RWPE1 (cell line): ENCODE data around the gene FILIP1L.

Source experiments
- CTCF ChIA-PET: fragments of 350-600 bp; sonication (Branson Sonifier 250); formaldehyde crosslinking; extraction: SDS; loops from one replicate; lab custom pipeline; 2021; lab: Yijun Ruan, JAX
- POLR2A ChIA-PET: fragments of 400-600 bp; formaldehyde crosslinking; extraction: SDS; loops from one replicate; lab custom pipeline; 2020; ENCODE audit warnings: antibody characterized with exemption; ENCODE audit not compliant: low non-redundant PET; lab: Yijun Ruan, JAX
- DNase-seq: peaks from one replicate; pipeline ENCODE4 v3.0.0; 2012; ENCODE audit warnings: low spot score
- H3K27ac ChIP-seq: fragments of 450-650 bp; 2 replicates; pipeline ENCODE4 v1.5.1; 2017
- TF ChIP-seq, protein P1 (sequence below): fragments of 450-650 bp; conservative IDR thresholded peaks from 2 replicates; pipeline ENCODE4 v1.5.1; 2017; ENCODE audit warnings: low read depth, mild to moderate bottlenecking

The FILIP1L gene

DNA sequence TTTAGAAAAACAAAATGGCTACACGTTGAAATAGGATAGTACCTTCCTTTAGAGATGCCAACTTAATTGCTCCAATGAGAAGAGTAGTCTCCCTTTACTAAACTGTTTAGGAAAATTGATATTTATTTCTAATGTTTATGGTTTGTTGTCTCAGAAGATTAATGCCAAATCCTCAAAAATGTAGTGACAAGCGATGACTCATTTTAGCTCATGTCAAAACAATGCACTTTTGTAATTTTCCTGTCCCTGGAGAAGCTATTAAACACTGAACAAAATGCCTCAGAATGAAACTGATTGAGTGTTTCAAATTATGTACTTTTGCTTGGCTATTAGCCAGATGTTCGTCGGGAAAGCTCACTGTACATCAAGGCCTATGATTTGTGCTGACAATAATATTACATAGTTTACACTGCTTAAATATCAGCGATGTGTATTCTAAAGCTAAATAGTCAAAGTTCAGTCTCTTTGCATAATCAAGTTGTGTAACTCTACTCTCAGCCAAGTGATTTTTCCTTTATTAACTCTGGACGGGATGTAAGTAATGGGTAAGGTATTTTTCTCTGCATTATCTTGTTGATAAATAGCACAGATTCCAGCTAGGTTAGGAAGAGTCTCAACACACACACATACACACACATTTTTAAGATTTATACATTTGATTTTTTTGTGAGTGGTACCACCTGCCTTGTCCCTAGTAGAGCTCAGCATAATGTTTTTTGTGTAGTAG is 212.9 kb downstream of the FILIP1L start:
- POLR2A ChIA-PET, result interaction anchor here (0.7 kb wide), 1 partner anchor 22 kb away, joined by 3 read pairs; no protein-coding TSS in a partner anchor
- H3K27ac ChIP-seq, result no peak overlapping the region
- CTCF ChIA-PET, result no interaction called here
- DNase-seq, result peak; percentile 63
- TF ChIP-seq, protein P1, sequence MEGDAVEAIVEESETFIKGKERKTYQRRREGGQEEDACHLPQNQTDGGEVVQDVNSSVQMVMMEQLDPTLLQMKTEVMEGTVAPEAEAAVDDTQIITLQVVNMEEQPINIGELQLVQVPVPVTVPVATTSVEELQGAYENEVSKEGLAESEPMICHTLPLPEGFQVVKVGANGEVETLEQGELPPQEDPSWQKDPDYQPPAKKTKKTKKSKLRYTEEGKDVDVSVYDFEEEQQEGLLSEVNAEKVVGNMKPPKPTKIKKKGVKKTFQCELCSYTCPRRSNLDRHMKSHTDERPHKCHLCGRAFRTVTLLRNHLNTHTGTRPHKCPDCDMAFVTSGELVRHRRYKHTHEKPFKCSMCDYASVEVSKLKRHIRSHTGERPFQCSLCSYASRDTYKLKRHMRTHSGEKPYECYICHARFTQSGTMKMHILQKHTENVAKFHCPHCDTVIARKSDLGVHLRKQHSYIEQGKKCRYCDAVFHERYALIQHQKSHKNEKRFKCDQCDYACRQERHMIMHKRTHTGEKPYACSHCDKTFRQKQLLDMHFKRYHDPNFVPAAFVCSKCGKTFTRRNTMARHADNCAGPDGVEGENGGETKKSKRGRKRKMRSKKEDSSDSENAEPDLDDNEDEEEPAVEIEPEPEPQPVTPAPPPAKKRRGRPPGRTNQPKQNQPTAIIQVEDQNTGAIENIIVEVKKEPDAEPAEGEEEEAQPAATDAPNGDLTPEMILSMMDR, result no peak

DNA sequence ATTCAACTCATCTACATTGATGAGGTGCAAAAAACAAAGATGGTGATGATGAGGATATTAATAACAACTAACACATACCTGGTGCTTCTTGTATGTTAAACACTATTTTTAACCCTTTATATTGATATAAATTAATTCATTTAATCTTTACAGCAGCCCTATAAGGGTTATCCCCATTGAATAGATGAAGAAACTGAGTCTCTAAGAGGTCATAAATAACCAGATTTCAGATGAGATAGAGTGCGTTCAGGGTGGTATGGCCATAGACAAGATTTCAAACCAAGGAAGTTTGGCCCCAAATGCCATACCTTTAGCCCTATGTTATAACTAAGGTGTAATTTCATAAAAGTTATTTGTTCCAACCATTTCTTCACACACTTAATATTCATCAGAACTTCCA is 214.1 kb downstream of the FILIP1L start:
- POLR2A ChIA-PET, result no interaction called here
- no peak for DNase-seq
- CTCF ChIA-PET, result interaction anchor here (0.6 kb wide), 1 partner anchor 1808 kb away, joined by 3 read pairs; no protein-coding TSS in a partner anchor
- TF ChIP-seq, protein P1, result no peak
- no peak overlapping the region for H3K27ac ChIP-seq

DNA sequence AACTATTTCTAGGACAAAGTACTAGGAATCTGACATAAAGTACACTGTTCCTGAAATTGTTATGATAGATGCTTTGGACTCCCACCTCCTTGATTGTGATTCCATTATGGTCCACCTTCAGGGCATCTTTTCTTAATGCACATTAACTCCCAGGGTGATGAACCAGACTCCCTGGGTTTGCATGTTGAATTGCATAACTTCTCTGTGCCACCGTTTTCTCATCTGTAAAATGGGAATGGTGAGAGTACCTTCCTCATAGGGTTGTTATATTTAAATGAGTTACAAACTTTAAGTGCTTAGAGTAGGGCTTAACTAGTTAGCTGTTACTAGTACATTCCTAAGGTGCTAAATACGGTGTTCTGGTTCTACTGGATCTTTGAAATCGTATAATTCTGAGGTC is 214.7 kb downstream of the FILIP1L start:
- ChIA-PET POLR2A (no interaction called here), CTCF (interaction anchor here (0.6 kb wide), 1 partner anchor 1809 kb away, joined by 3 read pairs; no protein-coding TSS in a partner anchor)
- TF ChIP-seq, protein P1, result no peak
- DNase-seq, result no peak
- no peak overlapping the region for H3K27ac ChIP-seq

DNA sequence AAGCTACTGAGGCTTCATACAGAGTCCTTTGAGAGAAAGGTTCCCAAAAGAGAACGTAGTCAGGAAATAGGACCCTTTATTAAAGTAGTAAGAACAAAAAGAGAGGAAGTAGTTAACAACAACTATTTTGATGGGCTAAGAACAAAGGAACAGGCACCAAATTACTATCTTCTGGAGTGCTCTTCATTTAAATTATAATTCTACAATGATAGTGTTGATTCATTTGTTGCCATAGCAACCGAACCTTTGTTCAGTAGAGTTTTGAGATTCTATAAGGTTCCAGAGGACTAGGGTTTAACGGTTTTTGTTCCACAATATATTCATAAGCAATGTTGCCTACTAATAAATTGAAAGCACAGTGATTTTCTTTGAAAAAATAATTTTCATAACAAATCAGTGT is 217.8 kb downstream of the FILIP1L start:
- DNase-seq, result no peak
- no peak overlapping the region for H3K27ac ChIP-seq
- ChIA-PET CTCF (no interaction called here), POLR2A (no interaction called here)
- TF ChIP-seq, protein P1, result no peak

DNA sequence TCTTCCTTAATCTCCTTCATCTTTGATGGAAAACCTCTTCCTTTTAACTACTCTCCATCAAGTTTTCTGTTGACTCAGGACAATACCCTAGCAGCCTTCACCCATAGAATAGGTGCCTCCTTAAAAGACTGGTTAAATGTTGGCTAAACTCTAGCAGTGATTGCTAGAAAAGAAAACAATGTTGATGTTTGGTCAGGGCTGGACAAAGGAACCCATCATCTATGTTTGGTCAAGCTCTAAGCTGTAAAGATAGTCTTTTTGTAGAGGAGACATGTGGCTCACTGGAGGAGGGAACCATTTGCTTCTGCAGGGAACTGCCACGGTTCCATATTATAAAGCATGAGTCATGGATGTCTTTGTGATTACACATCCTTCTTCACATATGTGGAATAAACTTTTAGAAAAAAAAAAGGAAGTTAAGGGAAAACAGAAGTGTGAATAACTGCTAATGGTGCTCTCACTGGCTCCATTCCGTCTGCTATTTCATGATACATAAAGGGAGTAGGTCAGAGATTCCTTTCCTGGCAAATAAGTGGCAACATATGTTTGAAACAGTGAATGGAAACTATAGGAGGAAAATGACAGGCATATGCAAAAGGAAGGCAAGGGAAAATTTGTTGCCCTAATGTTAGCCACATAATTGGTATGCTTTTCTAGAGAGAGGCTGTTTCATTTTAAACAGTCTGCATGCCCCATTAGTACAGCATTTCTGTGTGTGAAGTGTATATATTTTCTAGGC is 218.4 kb downstream of the FILIP1L start:
- TF ChIP-seq, protein P1, result no peak
- no peak overlapping the region for H3K27ac ChIP-seq
- ChIA-PET POLR2A (no interaction called here), CTCF (interaction anchor here (0.6 kb wide), 2 partner anchors 173 to 307 kb away, joined by 3 to 7 read pairs; no protein-coding TSS in a partner anchor)
- peak; percentile 73 for DNase-seq

DNA sequence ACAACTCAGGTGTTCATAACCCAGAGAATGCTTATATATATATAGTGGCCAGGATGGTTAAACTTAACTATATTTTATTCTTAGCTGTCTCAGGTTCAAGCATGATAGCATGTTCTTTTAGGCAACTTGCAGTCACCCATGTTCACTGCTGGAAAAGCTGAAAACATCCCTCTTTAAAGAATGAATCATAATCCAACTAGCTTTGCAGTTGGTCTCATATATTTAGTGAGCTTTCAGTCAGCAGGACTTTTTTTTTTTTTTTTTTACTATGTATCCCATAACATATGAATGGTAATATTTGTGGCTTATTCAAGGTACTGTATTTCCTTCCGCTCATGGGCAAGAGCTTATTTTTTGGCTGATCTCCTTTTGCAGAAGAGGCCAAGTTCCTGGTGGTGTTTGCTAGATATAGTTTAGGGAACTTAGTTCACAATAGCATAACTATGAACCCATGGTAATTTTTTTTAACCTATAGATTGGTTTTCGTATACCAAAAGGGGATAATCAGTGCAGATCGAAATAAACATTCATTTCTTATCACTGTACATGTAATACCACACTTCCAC is 219.1 kb downstream of the FILIP1L start:
- POLR2A ChIA-PET, result no interaction called here
- TF ChIP-seq, protein P1, result no peak
- DNase-seq, result no peak
- no peak overlapping the region for H3K27ac ChIP-seq
- CTCF ChIA-PET, result interaction anchor here (0.6 kb wide), 3 partner anchors 174 to 313 kb away, joined by 3 to 7 read pairs (median 4); no protein-coding TSS in a partner anchor
